GM21381 (cell line): ENCODE measurements around the gene KRTAP4-8.
"Not testable (repeated sequence)": the region's sequence is repeated elsewhere in the genome, so short reads cannot be mapped to it uniquely, and the experiment has no call there.

Experiments
- ATAC-seq: cut with Tn5 transposase; IDR thresholded peaks from one replicate; pipeline ENCODE4 v1.9.1; 2021; ENCODE audit warnings: mild to moderate bottlenecking, moderate library complexity; ENCODE audit not compliant: unreplicated experiment

The KRTAP4-8 gene

GRCh38 chr17:41098042-41098441 lies at the start of gene KRTAP4-8:
Gene KRTAP4-8, minus strand, starts transcription at chr17:41098142. Its CDS starts 58 bp downstream, at chr17:41098084.
- no peak for ATAC-seq

- ATAC-seq, result no peak
These were observed 47.3 kb upstream of the KRTAP4-8 start for GRCh38 chr17:41145261-41145660.

GRCh38 chr17:41144846-41145245 lies 46.9 kb upstream of the KRTAP4-8 start:
- ATAC-seq, result no peak

GRCh38 chr17:41141361-41141760 lies 43.4 kb upstream of the KRTAP4-8 start:
- no peak for ATAC-seq

- no peak for ATAC-seq
These were observed 42.6 kb upstream of the KRTAP4-8 start, which contains the start of gene KRTAP4-6 for GRCh38 chr17:41140360-41141131. Gene KRTAP4-6, minus strand, starts transcription at chr17:41140544. Its CDS starts 57 bp downstream, at chr17:41140487.

- ATAC-seq, result not testable (repeated sequence)
These were observed 41.9 kb upstream of the KRTAP4-8 start for GRCh38 chr17:41139865-41140264.

- no peak for ATAC-seq
These were observed 36.2 kb upstream of the KRTAP4-8 start for GRCh38 chr17:41133880-41134735.

GRCh38 chr17:41131979-41132378 lies 34.0 kb upstream of the KRTAP4-8 start:
- no peak for ATAC-seq

GRCh38 chr17:41127371-41127770 lies 29.4 kb upstream of the KRTAP4-8 start:
- ATAC-seq, result no peak

- ATAC-seq, result no peak
These were observed 28.5 kb upstream of the KRTAP4-8 start for GRCh38 chr17:41126412-41126811.

- no peak for ATAC-seq
These were observed 27.1 kb upstream of the KRTAP4-8 start for GRCh38 chr17:41125064-41125463.

GRCh38 chr17:41123991-41124371 lies 26.0 kb upstream of the KRTAP4-8 start, which contains the start of gene KRTAP4-12:
Gene KRTAP4-12, minus strand, starts transcription at chr17:41124182. Its CDS starts 60 bp downstream, at chr17:41124122.
- not testable (repeated sequence) for ATAC-seq

- ATAC-seq, result not testable (repeated sequence)
These were observed 25.5 kb upstream of the KRTAP4-8 start for GRCh38 chr17:41123292-41123990.

GRCh38 chr17:41121742-41122141 lies 23.8 kb upstream of the KRTAP4-8 start:
- ATAC-seq, result no peak

GRCh38 chr17:41119696-41120690 lies 22.1 kb upstream of the KRTAP4-8 start:
- not testable (repeated sequence) for ATAC-seq

- ATAC-seq, result no peak
These were observed 20.8 kb upstream of the KRTAP4-8 start for GRCh38 chr17:41118721-41119120.

GRCh38 chr17:41117846-41118386 lies 20.0 kb upstream of the KRTAP4-8 start, which contains the start of gene KRTAP4-11:
Gene KRTAP4-11, minus strand, starts transcription at chr17:41118373. Its CDS starts 58 bp downstream, at chr17:41118315.
- not testable (repeated sequence) for ATAC-seq

- no peak for ATAC-seq
These were observed 18.4 kb upstream of the KRTAP4-8 start for GRCh38 chr17:41116297-41116696.

GRCh38 chr17:41111151-41111885 lies 13.4 kb upstream of the KRTAP4-8 start:
- no peak for ATAC-seq
